HG03520 (cell line): ENCODE measurements around the gene TSC2.
"Not testable (repeated sequence)": the region's sequence is repeated elsewhere in the genome, so short reads cannot be mapped to it uniquely, and the experiment has no call there.

Experiments used
- ATAC-seq: cut with Tn5 transposase; IDR thresholded peaks from one replicate; pipeline ENCODE4 v1.9.1; 2021; ENCODE audit warnings: mild to moderate bottlenecking, moderate library complexity; ENCODE audit not compliant: unreplicated experiment

TSC2 gene

DNA sequence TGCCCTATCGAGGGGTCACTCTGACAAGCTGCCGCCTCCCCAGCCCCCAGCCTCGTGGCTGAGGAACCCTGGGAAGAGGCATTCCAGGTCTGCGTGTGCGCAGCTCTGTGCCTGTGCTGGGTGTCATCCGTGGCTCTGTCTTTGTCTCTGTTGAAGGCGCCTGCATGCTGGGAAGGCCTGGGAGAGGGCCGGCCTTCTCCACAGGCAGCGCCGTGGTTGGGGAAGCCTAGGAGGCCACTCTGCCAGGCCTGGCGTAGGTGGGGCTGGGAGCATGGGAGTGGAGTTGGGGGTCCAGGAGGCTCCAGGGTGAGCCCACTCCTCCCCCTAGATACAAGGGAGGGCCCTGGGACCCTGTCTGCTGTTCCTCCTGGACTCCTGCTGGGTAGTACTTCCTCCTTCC lies 17.7 kb upstream of the TSC2 start:
- ATAC-seq: no peak

DNA sequence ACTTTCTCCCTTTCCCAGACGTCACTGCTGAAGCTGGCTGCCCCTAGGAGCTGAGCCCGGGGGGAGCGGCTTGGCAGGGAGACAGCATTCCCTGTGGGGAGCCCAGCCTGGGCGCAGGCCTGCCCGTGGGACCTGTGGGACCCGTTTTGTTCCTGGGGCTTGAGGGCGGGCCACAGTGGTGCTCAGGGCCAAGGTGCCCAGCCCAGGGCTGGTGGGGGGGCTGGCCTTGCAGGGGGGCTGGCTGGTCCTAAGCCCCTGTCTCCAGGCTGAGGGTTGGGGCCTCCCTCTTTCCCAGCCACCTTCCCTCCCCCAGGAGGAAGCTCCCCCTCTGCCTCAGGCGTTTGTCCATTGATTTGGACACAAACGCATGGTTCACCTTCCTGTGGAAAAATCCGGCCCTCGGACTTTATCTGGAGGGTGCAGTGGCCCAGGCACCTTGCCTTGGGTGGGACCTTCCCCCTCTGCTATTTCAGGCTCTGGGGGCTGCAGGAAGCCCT lies 16.7 kb upstream of the TSC2 start:
- no peak for ATAC-seq

DNA sequence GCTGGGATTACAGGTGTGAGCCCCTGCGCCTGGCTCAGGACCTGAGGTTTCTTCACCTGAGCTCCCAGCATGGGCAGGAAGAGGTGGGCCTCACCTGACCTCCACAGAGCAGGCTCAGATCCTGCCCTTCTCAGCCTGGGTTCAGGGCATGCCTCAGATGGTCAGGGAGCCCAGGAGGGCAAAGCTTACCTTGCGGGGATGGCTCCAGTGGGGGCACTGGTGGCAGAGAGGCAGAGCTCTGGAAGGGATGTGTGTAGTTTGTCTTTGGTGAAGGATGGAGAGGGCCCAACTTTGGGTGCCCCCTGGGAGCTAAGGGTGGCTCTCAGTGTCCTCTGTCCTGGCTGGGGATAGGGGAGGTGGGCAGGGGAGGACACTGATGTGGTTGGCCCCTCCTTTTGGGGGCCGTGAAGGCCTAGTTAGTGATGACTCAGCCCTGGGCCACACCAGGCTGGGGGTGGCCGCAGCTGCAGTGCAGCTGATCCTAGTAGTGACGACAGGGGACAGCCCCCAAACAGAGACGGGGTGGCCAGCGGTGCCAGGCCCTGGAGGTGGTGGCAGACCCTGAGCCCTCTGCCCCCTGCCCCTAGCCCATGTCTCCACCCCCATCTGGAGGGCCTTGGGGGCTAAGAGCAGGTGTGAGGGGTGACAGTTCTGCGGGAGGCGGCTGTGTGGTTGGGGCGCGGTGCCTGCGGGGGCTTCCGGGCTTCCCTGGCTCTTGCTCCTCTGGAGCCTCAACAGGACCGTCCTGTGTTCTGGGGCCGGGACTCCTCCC lies 15.3 kb upstream of the TSC2 start:
- ATAC-seq: no peak

DNA sequence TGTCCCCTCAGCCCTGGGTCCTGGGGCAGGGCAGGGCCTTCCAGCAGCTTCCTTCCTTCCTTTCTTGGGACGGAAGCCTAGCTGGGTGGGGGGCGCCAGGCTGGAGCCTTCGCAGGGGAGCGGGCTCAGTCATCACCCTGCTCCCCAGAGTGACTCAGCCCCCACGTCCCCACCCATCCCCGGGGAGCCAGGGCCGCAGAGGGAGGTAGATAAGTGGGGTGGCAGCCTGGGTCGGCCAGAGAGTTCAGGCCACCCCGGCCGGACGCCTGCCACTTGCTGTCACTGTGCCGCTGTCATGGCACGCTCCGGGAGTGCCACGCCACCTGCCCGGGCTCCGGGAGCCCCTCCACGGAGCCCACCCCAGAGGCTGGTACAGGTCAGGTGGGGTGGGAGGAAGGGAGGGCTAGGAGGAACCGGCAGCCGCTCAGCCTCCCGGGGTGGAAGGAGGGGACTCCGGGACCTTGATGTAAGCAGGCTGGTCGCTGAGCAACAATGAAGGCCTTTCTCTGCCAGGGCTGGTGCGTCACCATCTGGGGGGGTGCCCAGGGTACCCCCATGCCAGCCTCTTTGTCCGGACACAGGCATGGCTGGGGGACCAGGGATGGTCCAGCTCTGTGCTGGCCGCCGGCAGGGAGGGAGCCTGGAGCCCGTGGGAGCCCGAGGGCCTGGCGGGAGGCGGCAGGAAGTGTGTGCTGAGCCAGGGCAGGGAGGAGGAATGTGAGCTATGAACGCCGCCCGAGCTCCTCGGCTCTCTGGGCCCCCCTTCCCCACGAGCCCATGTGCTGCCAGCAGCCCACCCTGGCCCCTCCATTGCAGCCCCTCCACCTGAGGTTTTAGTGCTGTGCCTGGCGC lies 14.5 kb upstream of the TSC2 start:
- no peak for ATAC-seq

DNA sequence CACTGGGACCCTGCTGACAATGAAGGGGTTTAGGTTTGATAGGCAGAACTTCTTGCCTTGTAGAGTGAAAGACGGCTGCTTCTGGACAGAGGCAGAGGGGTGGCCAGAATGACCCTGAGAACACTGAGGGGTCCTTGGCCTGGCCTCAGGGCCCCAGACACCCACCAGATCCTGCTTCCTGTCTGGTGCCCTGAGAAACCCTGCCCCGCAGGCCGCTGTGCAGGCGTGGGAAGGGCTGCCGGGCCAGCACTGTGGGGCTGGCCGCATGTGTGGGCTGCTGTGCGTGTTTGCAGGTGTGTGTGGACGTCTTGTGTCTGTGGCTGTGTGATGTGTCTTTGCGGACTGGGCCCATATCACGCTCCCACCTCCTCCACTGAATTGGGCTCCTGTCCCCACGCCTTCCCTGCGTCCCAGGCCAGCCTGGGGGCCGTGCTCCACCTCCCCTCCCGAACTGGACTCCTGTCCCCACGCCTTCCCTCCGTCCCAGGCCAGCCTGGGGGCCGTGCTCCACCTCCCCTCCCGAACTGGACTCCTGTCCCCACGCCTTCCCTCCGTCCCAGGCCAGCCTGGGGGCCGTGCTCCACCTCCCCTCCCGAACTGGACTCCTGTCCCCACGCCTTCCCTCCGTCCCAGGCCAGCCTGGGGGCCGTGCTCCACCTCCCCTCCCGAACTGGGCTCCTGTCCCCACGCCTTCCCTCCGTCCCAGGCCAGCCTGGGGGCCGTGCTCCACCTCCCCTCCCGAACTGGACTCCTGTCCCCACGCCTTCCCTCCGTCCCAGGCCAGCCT lies 13.7 kb upstream of the TSC2 start:
- ATAC-seq: not testable (repeated sequence)

DNA sequence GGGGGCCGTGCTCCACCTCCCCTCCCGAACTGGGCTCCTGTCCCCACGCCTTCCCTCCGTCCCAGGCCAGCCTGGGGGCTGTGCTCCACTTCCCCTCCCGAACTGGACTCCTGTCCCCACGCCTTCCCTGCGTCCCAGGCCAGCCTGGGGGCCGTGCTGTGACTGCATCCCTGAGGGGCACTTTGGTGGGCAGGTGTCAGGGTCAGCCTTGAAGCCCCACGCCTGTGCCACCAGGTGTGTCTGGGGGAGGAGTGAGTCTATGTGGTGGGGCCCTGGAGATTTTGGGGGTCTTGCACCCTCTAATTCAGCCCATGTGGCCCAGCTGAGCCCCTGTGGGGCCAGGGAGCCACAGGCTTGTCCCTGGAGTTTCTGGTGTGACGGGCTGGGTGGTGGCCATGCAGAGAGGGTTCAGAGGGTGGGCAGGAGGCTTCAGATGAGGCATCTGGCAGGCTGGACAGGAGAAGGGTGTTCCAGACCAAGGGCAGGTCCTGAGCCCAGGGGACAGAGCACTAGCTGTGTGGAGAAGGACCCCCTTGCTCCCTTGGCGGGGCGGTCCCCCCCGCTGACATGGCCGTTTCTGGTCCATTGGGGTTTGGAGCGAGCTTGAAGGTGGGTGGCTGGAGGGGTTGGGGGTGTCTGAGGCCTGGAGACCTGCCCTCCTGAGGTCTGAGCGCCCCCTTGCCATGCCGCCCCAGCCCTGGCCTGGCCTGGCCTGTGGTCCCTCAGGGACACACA lies 12.9 kb upstream of the TSC2 start:
- no peak for ATAC-seq

DNA sequence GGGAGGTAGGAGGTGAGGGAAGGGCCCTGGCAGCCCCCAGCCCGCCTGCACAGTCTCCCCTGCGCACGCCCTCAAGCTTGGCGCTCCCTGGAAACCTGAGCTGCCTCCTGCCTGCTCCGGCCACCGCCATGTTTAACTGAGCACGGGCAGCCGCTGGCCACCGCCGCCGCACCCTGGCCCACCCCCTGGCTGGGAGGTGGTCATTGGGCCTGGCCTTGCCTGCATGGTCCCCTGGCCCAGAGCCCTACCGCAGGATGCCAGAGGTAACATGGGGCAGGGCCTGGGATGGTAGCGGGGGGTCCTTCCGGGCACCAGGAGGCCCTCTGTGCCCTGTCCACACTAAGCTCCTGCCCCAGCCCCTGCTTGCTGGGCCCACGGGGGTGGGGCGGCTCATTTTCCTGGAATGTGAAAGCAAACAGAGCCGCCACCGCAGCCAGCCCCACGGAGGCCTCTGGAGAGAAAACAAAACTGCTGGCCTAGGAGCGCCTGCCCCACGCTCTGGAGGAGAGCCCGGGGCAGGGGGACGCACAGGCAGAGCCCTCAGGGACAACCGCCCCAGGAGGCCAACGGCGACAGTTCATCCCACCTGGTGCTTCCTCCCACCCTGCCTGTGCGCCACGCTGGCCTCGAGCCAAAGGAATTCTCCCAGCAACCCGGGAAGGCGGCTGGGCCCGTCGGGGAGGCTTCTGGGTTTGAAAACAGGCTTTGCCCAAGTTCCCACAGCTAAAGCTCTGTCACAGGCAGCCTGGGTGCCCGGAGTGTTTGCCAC lies 12.2 kb upstream of the TSC2 start:
- ATAC-seq: no peak

DNA sequence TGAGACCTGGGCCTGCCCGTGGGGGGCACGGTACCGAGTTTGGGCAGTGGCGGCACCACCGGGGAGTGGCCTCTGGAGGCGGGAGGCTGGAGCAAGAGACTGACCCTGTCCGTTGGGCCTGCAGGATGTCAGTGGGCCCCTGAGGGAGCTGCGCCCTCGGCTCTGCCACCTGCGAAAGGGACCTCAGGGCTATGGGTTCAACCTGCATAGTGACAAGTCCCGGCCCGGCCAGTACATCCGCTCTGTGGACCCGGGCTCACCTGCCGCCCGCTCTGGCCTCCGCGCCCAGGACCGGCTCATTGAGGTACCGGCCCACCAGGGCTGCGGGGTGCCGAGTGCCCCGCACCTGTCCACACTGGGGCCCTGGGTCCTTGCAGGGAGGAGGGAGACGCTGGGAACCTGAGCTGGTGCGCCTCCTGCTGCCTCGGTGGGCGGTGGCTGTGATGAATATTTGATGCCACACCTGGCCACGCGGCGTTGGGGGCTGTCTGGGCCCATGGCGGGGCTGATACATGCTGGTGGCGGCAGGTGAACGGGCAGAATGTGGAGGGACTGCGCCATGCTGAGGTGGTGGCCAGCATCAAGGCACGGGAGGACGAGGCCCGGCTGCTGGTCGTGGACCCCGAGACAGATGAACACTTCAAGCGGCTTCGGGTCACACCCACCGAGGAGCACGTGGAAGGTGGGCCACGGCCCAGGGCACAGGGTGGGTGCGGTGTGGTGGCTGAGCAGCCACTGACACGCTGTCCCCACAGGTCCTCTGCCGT lies 11.4 kb upstream of the TSC2 start:
- ATAC-seq: no peak

DNA sequence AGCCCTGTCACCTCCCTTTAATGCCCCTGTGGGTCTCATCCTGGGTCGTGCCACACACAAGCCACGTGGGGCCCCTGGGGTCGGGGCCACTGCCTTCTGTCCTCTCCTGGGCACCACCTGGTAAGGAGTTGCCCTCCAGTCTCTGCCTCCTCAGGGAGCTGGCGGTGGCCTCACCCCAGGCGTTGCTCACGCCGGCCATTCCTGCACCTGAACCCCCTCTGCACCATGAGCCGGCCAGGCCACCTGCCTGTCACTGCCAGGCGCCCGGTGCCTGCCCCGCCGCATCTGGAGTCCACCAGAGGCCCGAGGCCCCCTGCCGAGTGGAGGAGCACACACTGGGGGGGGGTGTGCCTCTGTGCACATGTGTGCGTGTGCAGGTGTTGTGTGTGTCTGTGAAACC lies 10.7 kb upstream of the TSC2 start:
- ATAC-seq: no peak

DNA sequence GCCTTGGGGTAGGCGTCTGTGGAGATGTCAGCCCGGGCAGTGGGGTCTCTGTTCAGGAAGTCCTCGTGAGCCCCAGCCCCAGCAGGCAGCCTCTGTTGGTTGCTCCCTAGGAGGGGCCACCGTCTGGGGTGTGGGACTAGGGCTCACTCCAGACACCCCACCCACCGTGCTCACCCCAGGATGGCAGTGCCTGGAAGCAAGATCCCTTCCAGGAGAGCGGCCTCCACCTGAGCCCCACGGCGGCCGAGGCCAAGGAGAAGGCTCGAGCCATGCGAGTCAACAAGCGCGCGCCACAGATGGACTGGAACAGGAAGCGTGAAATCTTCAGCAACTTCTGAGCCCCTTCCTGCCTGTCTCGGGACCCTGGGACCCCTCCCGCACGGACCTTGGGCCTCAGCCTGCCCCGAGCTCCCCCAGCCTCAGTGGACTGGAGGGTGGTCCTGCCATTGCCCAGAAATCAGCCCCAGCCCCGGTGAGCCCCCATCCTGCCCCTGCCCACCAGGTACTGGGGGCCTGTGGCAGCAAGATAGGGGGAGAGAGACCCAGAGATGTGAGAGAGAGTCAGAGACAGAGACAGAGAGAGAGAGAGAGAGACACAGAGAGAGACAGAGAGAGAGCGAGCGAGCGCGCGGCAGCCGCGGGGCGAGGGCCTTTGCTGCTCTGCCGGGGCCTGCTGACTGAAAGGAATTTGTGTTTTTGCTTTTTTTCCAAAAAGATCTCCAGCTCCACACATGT lies 10.0 kb upstream of the TSC2 start:
- ATAC-seq: no peak

DNA sequence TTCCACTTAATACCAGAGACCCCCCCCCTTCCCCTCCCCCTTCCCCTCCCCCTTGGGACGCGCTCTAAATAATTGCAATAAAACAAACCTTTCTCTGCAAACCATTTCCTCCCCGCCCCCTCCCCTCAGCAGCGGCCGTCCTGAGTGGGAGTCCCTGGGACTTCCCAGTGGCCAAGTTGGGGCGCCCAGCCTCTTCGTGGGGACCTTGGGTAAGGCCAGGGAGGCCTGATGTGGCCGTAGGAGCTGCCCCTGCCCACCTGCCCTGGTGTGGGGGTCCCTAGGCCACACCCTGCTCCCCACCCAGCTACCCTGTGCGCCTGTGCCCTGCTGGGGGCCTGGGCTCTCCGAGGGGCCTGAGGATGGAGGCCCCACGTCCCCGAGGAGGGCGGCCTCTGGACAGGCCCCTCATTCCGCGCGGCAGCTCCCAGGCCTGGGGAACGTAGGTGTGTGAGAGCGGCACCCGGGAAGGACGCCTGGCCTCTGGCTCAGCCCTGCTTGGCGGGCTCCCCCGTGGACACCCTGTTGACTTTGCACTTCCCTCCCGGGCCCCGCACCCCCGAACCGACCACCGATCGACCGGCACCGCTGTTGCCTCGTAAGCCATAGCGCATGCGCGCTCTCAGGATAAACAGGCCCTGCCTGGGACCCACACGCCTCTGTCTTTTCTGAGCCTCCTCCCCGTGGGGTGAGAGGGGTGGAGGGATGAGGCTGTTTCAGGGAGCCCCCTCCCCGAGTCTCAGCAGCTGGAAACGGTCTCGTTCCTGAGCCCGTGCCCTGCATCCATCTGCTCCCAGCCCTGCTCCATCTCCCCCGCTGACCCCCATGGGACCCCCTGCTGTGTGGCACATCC lies 9.2 kb upstream of the TSC2 start:
- ATAC-seq: no peak

DNA sequence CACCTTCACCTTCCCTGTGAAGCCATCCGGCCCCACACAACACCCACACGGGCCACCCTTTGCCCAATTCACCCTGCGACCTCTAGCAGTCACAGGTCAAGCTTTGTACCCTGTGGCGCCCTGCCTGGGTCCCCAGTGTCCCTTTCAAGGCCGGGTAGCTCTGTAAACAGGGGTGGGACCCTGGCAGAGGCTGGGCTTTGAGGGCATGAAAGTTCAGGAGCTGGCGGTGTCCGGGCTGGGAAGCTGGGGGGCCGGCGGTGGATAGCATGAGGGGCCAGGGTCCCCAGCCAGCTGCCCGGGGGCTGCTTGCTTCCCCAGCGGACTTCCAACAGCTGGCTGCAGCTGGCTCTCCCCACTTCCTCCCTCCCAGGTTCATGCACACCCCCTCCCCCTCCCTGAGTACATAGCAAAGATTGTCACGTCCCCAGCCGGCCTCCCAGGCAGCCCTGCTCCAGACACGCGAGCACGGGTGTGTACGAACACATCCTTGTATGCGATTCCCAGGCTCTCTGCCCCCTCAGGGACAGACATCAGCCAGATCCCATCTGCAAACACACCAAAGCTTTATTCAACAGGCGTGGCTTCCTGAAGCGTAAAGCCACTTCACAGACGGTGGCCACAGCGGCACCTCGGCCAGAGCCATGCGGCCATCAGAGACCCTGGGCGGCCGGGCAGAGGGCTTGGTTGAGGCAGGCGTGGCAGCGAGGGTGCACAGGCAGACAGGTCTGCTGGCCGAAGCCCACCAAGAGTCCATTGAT lies 8.3 kb upstream of the TSC2 start:
- no peak for ATAC-seq

DNA sequence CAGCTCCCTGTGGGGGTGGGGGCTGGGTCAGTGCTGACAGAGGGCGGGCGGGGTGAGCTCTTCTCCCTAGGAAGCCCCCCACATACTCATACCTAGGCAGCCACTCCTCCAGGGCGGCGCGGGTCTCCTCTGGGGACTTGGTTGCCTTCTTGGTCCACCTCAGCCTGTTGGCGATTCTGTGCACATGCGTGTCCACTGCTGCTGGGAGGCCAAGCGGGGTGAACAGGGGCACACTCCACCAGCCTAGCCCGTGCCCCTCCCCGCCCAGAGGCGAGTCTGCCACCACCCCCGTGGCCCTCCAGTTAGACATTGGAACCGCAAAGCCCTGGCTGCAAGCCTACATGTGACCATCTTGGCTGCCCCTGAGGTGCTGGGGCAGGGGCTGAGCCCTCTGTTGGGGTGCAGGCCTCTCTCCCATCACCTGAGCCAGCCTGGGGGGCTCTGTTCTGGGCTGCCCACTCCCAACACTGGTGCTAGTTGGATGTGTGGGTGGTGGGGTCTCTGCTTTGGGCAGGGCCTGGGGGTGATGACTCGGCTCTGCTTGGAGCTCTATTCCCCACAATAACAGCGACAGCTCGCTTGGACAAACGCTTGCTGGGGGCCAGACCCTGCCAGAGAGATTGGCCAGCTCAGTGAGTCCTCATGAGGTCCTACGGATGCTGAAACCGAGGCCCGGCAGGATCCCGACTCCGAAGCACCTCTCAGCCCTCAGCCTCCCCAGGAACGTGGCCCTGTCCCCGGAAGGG lies 7.6 kb upstream of the TSC2 start:
- no peak for ATAC-seq

DNA sequence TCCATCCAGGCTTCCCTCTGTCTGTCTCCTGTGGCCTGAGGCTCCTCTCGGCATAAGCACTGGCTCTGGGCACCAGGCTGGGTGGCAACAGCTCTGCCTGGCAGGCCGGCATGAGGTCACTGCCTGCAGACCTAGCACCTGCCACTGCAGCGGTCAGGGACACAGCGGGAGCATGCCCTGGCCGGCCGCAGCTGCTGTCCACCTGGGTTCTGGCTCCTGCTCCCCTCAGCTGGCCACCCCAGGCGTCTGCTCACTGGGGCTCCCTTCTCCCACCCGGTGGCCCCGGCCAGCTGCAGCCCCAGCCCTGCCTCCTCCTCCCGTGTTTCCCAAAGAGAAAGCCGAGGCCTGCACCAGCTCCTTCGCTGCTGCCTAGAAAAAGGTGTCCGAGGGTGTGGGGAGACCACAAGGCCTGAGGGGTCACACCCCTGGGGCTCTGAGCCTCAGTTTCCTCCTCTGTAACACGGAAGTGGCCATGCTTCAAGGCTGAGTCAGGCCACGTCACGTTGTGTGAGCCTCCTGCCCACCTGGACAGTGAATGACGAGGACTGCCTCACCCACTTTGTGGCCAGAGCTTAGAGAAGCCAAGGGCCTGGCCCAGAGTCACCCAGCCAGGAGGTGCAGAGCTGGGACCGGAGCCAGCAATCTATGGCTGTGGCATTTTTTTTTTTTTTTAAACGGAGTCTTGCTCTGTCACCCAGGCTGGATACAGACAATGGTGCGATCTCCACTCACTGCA lies 6.8 kb upstream of the TSC2 start:
- no peak for ATAC-seq

DNA sequence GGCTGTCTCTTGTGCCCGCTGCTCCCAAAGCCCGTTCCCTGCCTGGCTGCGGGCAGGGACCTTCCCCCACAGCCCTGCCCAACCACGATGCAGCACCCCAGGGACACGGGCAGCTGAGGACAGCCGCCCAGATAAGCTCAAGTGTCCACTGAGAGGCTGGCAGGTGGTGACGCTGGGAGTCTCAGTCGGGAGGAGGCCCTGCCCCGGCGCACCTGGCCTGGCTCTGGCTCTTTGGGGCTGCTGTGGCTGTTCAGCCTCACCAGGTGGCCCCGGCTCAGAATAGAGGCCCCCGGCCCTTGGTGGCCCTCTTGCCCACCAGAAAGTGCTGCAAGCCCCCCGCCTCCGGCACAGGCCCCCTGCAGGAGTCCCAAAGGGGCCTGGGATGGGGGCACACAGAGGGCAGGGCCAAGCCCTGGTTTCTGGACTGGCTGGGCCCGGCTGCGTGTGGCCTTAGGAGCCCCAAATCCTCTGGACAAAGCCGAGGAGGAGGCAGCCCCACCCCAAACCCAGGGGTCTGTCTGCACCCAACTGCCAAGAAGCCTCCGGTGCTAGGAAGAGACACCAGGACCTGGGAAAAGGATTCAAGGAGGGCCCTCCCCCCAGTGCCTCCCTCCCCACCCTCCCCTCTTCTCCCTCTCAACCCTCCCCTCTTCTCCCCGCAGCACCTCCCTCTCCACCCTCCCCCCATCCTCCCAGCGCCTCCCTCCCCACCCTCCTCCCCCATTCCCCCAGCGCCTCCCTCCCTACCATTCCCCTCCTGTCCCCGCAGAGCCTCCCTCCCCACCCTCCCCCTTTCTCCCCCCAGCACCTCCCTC lies 5.4 kb upstream of the TSC2 start:
- ATAC-seq: no peak
